HEK293T (cell line): ENCODE results near the gene SAT1.
"Not testable (repeated sequence)": the region's sequence is repeated elsewhere in the genome, so short reads cannot be mapped to it uniquely, and the experiment has no call there.

ENCODE experiments used
- CTCF ChIA-PET: fragments of 350-600 bp; formaldehyde crosslinking; extraction: SDS; loops from one replicate; lab custom pipeline; 2021; ENCODE audit warnings: antibody characterized with exemption, inconsistent platforms; lab: Yijun Ruan, JAX
- POLR2A ChIA-PET: fragments of 350-600 bp; formaldehyde crosslinking; extraction: SDS; loops from one replicate; lab custom pipeline; 2020; ENCODE audit warnings: antibody characterized with exemption, inconsistent platforms; lab: Yijun Ruan, JAX
- DNase-seq: peaks from one replicate; pipeline ENCODE4 v3.0.0; 2012; ENCODE audit warnings: mixed read lengths; ENCODE audit errors: extremely low spot score
- ARNT ChIP-seq: fragments of 450-650 bp; IDR thresholded peaks from 2 replicates; pipeline ENCODE4 v1.6.1; 2017; ENCODE audit warnings: mild to moderate bottlenecking
- BHLHE40 ChIP-seq: fragments of 450-650 bp; IDR thresholded peaks from 2 replicates; pipeline ENCODE4 v1.6.1; 2016; ENCODE audit warnings: mild to moderate bottlenecking, moderate library complexity, borderline replicate concordance
- CTBP1 ChIP-seq: fragments of 450-650 bp; IDR thresholded peaks from 2 replicates; pipeline ENCODE4 v1.6.1; 2016; ENCODE audit warnings: borderline replicate concordance
- ELF4 ChIP-seq: fragments of 450-650 bp; IDR thresholded peaks from 2 replicates; pipeline ENCODE4 v1.6.1; 2017; ENCODE audit warnings: antibody characterized with exemption
- FOXA1 ChIP-seq: fragments of 450-650 bp; IDR thresholded peaks from 2 replicates; pipeline ENCODE4 v1.6.1; 2016; ENCODE audit warnings: mild to moderate bottlenecking
- FOXK2 ChIP-seq: fragments of 450-650 bp; IDR thresholded peaks from 2 replicates; pipeline ENCODE4 v1.6.1; 2016; ENCODE audit warnings: mild to moderate bottlenecking
- FOXM1 ChIP-seq: fragments of 450-650 bp; IDR thresholded peaks from 2 replicates; pipeline ENCODE4 v1.6.1; 2017; ENCODE audit warnings: mild to moderate bottlenecking, borderline replicate concordance
- HDGF ChIP-seq: fragments of 450-650 bp; IDR thresholded peaks from 2 replicates; pipeline ENCODE4 v1.6.1; 2017; ENCODE audit warnings: antibody characterized with exemption, borderline replicate concordance
- L3MBTL2 ChIP-seq: fragments of 450-650 bp; conservative IDR thresholded peaks from 2 replicates; pipeline ENCODE4 v1.6.1; 2016; ENCODE audit warnings: mild to moderate bottlenecking
- LEF1 ChIP-seq: fragments of 450-650 bp; IDR thresholded peaks from 2 replicates; pipeline ENCODE4 v1.6.1; 2017; ENCODE audit warnings: mild to moderate bottlenecking, borderline replicate concordance
- NFRKB ChIP-seq: fragments of 450-650 bp; IDR thresholded peaks from 2 replicates; pipeline ENCODE4 v1.6.1; 2016; ENCODE audit warnings: mild to moderate bottlenecking, moderate library complexity
- SP1 ChIP-seq: fragments of 450-650 bp; IDR thresholded peaks from 2 replicates; pipeline ENCODE4 v1.6.1; 2017
- SUZ12 ChIP-seq: fragments of 450-650 bp; IDR thresholded peaks from 2 replicates; pipeline ENCODE4 v1.6.1; 2016; ENCODE audit warnings: mild to moderate bottlenecking
- TARDBP ChIP-seq: fragments of 450-650 bp; IDR thresholded peaks from 2 replicates; pipeline ENCODE4 v1.6.1; 2016
- ZNF384 ChIP-seq: fragments of 450-650 bp; IDR thresholded peaks from 2 replicates; pipeline ENCODE4 v1.6.1; 2016
- TF ChIP-seq, protein P1 (sequence below): fragments of 450-650 bp; IDR thresholded peaks from 2 replicates; pipeline ENCODE4 v1.6.1; 2016

The SAT1 gene

DNA sequence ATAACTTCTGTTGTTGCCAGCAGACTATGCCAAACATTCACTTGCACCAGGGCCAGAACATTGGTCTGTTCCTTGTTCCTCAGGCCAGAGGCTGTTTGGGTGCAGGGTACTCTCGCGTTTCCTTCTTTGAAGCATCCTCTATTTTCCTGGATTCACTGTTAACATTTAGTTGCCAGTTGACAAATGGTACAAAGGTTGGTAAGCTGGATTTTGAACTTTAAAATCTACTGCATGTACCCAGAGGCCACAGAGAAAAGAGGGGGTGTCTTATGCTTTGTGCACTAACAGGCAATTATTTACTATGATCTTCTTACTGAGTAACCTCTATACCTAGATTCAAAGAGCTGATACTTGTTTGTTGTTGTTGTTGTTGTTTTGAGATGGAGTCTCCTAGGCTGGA is 12.8 kb upstream of the SAT1 start:
- no peak for DNase-seq
- ChIA-PET POLR2A (interaction anchor here (1.1 kb wide), 1 partner anchor 13 kb away, joined by 3 read pairs; the partner anchor contains the start of gene SAT1), CTCF (interaction anchor here (0.9 kb wide), 1 partner anchor 132 kb away, joined by 5 read pairs; no protein-coding TSS in a partner anchor)
- TF ChIP-seq FOXK2, result no peak
- no peak for TF ChIP-seq SP1
- TF ChIP-seq, protein P1, sequence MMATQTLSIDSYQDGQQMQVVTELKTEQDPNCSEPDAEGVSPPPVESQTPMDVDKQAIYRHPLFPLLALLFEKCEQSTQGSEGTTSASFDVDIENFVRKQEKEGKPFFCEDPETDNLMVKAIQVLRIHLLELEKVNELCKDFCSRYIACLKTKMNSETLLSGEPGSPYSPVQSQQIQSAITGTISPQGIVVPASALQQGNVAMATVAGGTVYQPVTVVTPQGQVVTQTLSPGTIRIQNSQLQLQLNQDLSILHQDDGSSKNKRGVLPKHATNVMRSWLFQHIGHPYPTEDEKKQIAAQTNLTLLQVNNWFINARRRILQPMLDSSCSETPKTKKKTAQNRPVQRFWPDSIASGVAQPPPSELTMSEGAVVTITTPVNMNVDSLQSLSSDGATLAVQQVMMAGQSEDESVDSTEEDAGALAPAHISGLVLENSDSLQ, result no peak
- TF ChIP-seq TARDBP, result no peak
- TF ChIP-seq SUZ12, result no peak
- no peak for TF ChIP-seq FOXM1
- no peak for TF ChIP-seq FOXA1
- TF ChIP-seq L3MBTL2, result no peak
- no peak for TF ChIP-seq ARNT

DNA sequence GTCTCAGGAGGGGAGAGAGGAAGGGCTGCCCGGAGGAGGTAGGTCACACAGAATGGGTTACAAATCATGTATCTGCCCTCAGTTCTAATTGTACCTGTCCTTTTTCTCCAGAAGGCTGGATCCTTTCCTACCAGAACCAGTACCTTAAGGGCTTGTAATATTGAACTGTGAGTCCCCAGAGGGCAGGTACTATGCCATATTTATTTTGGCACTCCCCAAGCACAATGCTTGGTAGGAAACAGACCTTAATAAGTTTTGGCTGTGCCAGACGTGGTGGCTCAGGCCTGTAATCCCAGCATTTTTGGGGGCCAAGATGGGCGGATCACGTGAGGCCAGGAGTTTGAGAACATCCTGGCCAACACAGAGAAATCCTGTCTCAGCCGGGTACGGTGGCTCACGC is 11.9 kb upstream of the SAT1 start:
- POLR2A ChIA-PET, result interaction anchor here (1.1 kb wide), 1 partner anchor 12 kb away, joined by 3 read pairs; the partner anchor contains the start of gene SAT1
- DNase-seq, result not testable (repeated sequence)
- CTCF ChIA-PET, result interaction anchor here (0.9 kb wide), 1 partner anchor 131 kb away, joined by 5 read pairs; no protein-coding TSS in a partner anchor

DNA sequence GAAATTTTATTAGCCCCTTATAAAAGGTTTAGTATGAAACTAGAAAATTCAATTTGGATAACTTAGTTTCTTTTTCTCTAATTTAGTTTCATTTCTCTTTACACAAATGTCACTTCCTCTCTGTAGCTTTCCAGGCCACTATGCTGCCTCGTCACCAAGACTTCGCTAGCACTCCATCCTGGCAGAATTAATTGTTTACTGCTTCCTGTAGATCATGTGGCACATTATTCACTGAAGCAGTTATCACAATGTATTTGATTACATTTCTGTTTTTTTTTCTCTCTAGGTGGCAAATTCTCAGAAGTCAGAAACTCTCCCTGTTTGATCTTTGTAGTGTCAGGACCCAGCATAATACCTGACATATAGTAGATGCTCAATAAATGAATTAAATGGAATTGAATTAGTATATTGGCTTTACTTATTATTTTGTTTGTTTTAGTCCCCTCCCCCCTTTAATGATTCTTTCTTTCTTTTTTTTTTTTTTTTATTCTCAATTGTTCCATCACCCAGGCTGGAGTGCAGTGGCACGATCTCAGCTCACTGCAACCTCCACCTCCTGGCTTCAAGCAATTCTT is 9.3 kb upstream of the SAT1 start:
- POLR2A ChIA-PET, result interaction anchor here (1.4 kb wide), 1 partner anchor 9 kb away, joined by 3 read pairs; the partner anchor contains the start of gene SAT1
- no peak for TF ChIP-seq ELF4
- TF ChIP-seq CTBP1, result no peak
- CTCF ChIA-PET, result interaction anchor here (1.2 kb wide), 1 partner anchor 128 kb away, joined by 5 read pairs; no protein-coding TSS in a partner anchor
- no peak for DNase-seq

DNA sequence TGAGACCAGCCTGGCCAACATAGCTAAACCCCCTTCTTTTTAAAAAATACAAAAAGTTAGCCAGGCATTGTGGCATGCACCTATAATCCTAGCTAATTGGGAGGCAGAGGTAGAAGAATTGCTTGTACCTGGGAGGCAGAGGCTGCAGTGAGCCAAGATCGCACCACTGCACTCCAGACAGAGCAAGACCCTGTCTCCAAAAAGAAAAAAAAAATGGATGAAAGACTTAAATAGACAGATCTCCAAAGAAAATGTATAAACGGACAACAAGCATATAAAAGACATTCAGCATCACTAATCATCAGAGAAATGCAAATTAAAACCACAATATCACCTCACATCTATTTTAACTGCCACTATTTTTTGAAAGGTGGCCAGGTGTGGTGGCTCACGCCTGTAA is 6.6 kb upstream of the SAT1 start:
- ChIA-PET CTCF (no interaction called here), POLR2A (no interaction called here)
- TF ChIP-seq SP1 (no peak), TARDBP (no peak), ARNT (no peak), FOXK2 (no peak), L3MBTL2 (no peak), LEF1 (no peak), HDGF (no peak), ZNF384 (no peak), CTBP1 (no peak), NFRKB (no peak), BHLHE40 (no peak), FOXM1 (no peak), FOXA1 (no peak), SUZ12 (no peak), ELF4 (no peak)
- TF ChIP-seq, protein P1, result no peak
- no peak for DNase-seq

DNA sequence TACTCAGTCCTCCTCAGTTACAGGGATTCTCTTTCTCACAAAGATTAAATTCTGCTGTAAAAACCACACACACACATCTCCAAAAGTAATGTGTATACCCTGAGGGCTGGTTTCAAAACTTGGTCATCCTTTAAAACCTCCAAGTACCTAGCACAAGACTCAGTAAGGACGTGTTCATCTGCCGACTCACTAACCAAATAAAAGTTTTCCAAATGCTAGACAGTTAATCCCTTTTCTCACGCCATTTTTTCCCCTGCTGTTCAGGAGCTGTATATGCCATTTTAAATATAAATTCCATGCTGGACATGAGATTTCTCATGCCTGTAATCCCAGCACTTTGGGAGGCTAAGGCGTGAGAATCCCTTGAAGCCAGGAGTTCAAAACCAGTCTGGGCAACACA is 3.9 kb upstream of the SAT1 start:
- no peak for DNase-seq
- ChIA-PET POLR2A (no interaction called here), CTCF (interaction anchor here (0.6 to 1.7 kb wide), 3 partner anchors 21 to 983 kb away, joined by 3 to 4 read pairs (median 4); no protein-coding TSS in a partner anchor)
- TF ChIP-seq FOXA1, result no peak
- TF ChIP-seq FOXM1, result no peak
- no peak for TF ChIP-seq ZNF384
- TF ChIP-seq ELF4, result no peak
- TF ChIP-seq HDGF, result no peak
- no peak for TF ChIP-seq NFRKB
- 0 out of 2 replicates have a peak, but pooled peaks have one; percentile 59 for TF ChIP-seq CTBP1
- peak; percentile 88; the same call in 1 of the 2 replicates for TF ChIP-seq ARNT
- TF ChIP-seq L3MBTL2, result 0 out of 2 replicates have a peak, but pooled peaks have one; percentile 27
- TF ChIP-seq SUZ12, result no peak
- TF ChIP-seq FOXK2, result no peak

DNA sequence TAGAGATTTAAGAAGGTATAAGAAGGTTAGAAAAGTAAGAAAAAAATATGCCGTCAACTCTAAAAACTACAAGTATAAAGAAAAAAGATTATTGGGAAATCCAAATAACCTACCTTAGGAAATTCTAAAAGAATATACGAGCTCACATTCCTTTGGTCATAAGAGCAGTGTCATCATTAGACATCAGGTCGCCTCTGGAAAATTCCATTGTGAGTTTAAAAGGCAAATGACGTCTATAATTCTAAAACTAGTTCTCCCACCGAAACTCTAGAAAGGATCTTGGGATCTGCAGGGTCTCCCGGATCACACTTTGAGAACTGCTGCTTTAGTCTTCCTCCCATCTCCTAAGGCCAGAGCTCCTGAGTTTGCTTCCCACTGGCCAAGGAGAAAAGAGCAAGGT is 518 bp upstream of the SAT1 start:
- POLR2A ChIA-PET, result interaction anchor here (0.6 to 3.8 kb wide), 36 partner anchors 10 to 272 kb away, joined by 3 to 54 read pairs (median 4); partner anchors contain the start of genes ACOT9 and EIF2S3
- TF ChIP-seq FOXA1 (no peak), SUZ12 (no peak), SP1 (no peak), FOXK2 (no peak), LEF1 (no peak)
- CTCF ChIA-PET, result interaction anchor here (0.7 to 2.3 kb wide), 7 partner anchors 17 to 126 kb away, joined by 3 to 26 read pairs (median 4); no protein-coding TSS in a partner anchor
- DNase-seq, result no peak
